LNCAP (cell line): ENCODE measurements around the gene DLGAP4.

Source experiments
- CTCF ChIP-seq: fragments of 450-650 bp; IDR thresholded peaks from 2 replicates; pipeline ENCODE4 v1.5.1; 2017; ENCODE audit warnings: mild to moderate bottlenecking

DLGAP4 gene

DNA sequence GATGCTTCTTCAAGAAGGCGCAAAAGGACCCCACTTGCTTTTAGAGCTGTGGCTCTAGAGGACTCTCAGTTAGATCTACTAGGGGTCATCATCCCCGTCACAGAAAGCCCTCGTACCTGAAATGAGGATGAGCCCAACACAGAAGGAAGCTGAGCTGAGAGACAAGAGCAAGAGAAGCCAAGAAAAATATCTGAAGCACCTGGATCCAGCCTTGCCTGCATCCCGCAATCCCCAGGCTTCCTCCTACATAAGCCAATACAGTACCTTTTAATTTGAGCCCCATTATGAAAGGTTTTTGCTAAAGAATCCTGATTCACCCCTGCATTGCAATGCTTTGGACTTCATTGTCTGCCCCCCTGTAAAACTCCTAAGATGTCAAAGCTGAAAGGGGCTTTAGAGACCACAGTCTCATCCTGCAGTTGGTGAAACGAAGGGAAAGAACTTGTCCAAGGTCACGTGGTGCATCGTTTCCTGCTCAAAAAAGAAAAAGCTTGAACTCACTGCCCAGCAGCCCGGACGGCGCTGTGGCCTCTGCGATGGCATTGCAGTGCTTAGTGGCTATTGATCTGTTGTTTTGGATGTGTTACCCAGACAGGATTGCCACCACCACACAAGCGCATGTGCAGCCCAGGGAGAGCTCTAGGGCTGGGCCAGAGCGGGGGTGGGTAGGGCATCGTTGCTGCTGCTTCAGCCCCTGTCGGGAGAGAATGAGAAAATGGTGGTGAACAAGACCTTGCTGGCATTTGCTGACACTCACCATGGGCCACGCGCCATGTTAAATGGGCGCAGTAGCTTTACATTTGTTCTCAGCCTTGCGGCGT lies 41.5 kb upstream of the DLGAP4 start:
- no peak for TF ChIP-seq CTCF

- no peak for TF ChIP-seq CTCF
These were observed 40.0 kb upstream of the DLGAP4 start for GRCh38 chr20:36266189-36266588.

DNA sequence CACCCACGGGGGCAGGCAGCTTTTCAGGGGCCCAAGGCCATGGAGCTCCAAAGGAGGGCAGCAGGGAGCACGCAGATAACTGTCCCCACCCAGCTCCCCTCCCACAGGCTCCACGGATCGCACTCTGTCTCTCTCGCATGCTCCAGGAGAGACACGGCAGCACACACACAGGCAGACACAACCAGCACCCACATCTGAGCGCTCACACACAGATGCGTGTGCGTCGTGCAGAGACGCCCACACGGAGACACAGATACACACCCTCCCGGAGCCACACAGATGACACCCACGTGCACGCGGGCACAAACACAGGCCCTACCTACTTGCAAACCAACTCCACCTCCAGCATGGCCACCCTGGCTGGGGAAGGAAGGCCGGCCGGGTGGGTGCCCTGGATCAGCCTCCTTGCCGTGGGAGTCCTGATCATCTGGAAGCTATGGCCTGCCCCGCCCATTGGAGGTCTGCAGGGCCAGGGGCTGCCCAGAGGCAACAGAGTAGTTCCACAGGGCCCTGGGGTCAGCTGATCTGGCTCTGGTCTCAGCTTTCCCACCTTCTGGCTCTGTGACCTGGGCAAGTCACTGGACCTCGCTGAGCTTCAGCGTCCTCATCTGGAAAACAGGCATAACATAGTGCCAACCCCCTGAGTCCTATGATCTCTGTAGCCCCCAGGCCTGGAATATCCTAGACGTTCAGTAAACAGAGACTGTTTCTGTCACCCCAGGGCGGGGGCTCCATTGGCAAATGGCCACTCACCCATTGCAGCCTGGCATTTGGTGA lies 38.3 kb upstream of the DLGAP4 start:
- TF ChIP-seq CTCF: no peak

GRCh38 chr20:36268440-36269342 lies 37.4 kb upstream of the DLGAP4 start:
- TF ChIP-seq CTCF: no peak

- TF ChIP-seq CTCF: no peak
These were observed 36.6 kb upstream of the DLGAP4 start for GRCh38 chr20:36269507-36269906.

DNA sequence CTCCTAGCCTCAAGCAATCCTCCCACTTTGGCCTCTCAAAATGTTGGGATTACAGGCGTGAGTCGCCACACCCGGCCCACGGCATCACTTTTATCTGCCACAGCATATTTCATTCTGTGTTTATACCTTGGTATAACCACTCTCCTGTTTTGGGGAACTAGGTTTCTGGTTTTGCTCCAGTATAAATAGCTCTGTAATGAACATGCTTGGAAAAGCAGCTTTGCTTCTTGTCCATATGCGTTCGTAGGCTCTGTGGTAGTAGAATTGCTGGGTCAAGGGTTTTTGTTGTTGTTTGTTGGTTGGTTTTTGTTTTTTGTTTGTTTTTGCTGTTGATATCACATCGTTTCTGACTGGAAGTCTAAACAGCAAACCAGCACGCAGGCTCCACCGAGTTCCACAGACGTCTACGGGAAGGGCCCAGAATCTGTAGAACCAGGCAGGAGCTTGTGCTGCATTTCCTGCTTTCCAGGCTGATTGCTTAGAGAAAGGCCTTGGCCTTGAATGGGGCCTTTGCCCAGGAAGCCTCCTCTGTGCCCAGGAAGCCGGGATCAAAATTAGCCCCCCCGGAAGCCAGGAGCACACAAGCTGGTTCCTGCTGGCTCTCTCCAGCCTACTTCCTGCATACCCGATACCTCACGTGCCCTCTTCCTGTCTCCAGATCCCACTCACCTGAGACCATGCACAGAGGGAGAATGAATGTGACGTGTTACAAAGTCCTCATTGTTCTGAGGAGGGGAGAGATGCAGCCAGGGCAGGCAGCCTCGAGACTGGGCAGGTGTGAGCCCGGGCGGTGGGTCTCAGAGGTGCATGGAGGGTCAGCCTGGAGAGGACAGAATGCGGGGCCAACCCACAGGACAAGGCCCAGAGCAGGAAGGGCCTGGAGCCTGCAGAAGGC lies 35.1 kb upstream of the DLGAP4 start:
- no peak for TF ChIP-seq CTCF
